GM23248 (cell line): ENCODE data around the gene PCBP3. TPM values are rescaled to one million over a fixed set of nuclear protein-coding genes. Genes with fewer than 3 reads are reported as not detected.

Experiments
- DNase-seq: peaks from one replicate; pipeline ENCODE4 v3.0.0-alpha.2; 2015
- H2AFZ ChIP-seq: fragments of 200-600 bp; sonication (generic); 2 replicates; pipeline ENCODE4 v1.6.1; 2016; ENCODE audit warnings: antibody characterized with exemption
- H3F3A ChIP-seq: fragments of 200-600 bp; sonication (generic); 2 replicates; pipeline ENCODE4 v1.6.1; 2016; ENCODE audit warnings: mild to moderate bottlenecking, antibody characterized with exemption, mixed run types; ENCODE audit not compliant: insufficient read depth
- H3K27ac ChIP-seq: fragments of 200-600 bp; sonication (generic); 2 replicates; pipeline ENCODE4 v1.5.1; 2016; ENCODE audit warnings: mild to moderate bottlenecking
- H3K27me3 ChIP-seq: fragments of 200-600 bp; sonication (generic); replicated peaks from 2 replicates; pipeline ENCODE4 v1.6.1; 2016; ENCODE audit warnings: mild to moderate bottlenecking; ENCODE audit not compliant: insufficient read depth
- H3K36me3 ChIP-seq: fragments of 200-600 bp; sonication (generic); 2 replicates; pipeline ENCODE4 v1.6.1; 2016; ENCODE audit warnings: low read depth, mild to moderate bottlenecking
- H3K4me1 ChIP-seq: fragments of 200-600 bp; sonication (generic); 2 replicates; pipeline ENCODE4 v1.6.1; 2016; ENCODE audit warnings: mild to moderate bottlenecking; ENCODE audit not compliant: insufficient read depth
- H3K4me2 ChIP-seq: fragments of 200-600 bp; sonication (generic); one replicate; pipeline ENCODE4 v1.6.1; 2016; ENCODE audit warnings: mild to moderate bottlenecking; ENCODE audit not compliant: unreplicated experiment
- H3K4me3 ChIP-seq: fragments of 200-600 bp; sonication (generic); 2 replicates; pipeline ENCODE4 v1.5.1; 2016; ENCODE audit warnings: mild to moderate bottlenecking
- H3K79me2 ChIP-seq: fragments of 200-600 bp; sonication (generic); 2 replicates; pipeline ENCODE4 v1.6.1; 2016; ENCODE audit warnings: mild to moderate bottlenecking; ENCODE audit not compliant: insufficient read depth
- H3K9ac ChIP-seq: fragments of 200-600 bp; sonication (generic); 2 replicates; pipeline ENCODE4 v1.6.1; 2016; ENCODE audit warnings: mild to moderate bottlenecking
- H3K9me2 ChIP-seq: fragments of 200-600 bp; sonication (generic); 2 replicates; pipeline ENCODE4 v1.6.1; 2016; ENCODE audit warnings: mixed run types, mild to moderate bottlenecking, moderate library complexity; ENCODE audit not compliant: insufficient read depth
- H3K9me3 ChIP-seq: fragments of 200-600 bp; sonication (generic); one replicate; pipeline ENCODE4 v1.6.1; 2017; ENCODE audit warnings: low read depth
- H4K20me1 ChIP-seq: fragments of 200-600 bp; sonication (generic); 2 replicates; pipeline ENCODE4 v1.6.0; 2016; ENCODE audit not compliant: insufficient read depth
- EZH2 ChIP-seq: fragments of 200-600 bp; sonication (generic); IDR thresholded peaks from 2 replicates; pipeline ENCODE4 v1.6.1; 2018; ENCODE audit warnings: antibody characterized with exemption, mild to moderate bottlenecking; ENCODE audit not compliant: insufficient read depth, poor library complexity, severe bottlenecking
- EZH2phosphoT487 ChIP-seq: fragments of 200-600 bp; sonication (generic); IDR thresholded peaks from 2 replicates; pipeline ENCODE4 v1.6.1; 2018; ENCODE audit warnings: antibody characterized with exemption, moderate library complexity, mild to moderate bottlenecking, low read depth; ENCODE audit not compliant: insufficient read depth
- WGBS, 2 experiments: methylation state at CpG; one replicate each; pipeline ENCODE4 v1.1.6; 2015 to 2017; ENCODE audit warnings: low lambda C conversion rate in 2 of 2, low coverage in 1 of 2; ENCODE audit errors: missing lambda C conversion rate in 2 of 2; 5-methylcytosine and 5-hydroxymethylcytosine counted together
- in situ Hi-C: fragments of 300-500 bp; cut with MboI; formaldehyde crosslinking; loops from 2 replicates; pipeline ENCODE4 v1.15.0; 2020
- polyA plus RNA-seq: library from polyadenylated mRNA; unstranded; fragments of >200 nt; fragmentation: Nextera tagmentation; extraction: Ambion mirVana; gene quantifications from 2 replicates; pipeline ENCODE4 v1.2.1, GENCODE V29; 2016
- total RNA-seq: library from RNA; depleted of rRNA; stranded (reverse); fragments of >200 nt; shearing (Covaris generic); gene quantifications from 2 replicates; pipeline ENCODE4 v1.2.3, GENCODE V29; 2014

PCBP3 gene
- total and polyA plus RNA-seq, 2 experiments from 2014 or later: 0.32 to 1.3 TPM

DNA sequence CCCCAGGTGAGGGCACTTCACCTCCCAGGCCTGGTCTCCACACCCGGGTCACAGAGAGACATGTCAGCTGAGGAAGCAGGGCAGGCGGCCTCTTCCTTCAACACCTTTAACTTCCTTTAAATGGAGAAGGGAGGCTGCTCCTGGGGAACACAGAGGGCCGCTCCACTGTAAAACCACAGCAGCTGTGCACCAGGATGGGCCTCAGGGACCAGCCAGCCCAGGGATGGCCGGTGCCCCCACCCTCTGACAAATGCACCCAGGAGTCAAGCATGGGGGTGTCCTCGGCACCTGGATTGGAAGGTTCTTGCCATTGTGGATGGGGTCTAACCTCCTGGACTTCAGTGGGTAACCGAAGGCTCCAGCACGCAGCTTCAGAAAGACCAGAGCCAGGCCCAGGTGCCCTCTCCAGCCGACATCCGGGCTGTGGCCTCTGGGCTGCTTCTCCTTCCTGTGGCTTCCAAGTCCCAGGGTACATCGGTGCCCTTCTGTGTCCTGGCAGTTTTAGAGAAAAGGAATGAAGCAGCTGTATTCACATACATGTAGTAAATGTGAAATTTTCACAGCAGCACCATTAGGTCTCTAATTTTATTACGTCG, 216.3 kb downstream of the PCBP3 start:
- WGBS, 2 experiments: 91 to 92% methylated on average over 12 of the region's 12 CpGs
- in situ Hi-C loops: no loop called here

DNA sequence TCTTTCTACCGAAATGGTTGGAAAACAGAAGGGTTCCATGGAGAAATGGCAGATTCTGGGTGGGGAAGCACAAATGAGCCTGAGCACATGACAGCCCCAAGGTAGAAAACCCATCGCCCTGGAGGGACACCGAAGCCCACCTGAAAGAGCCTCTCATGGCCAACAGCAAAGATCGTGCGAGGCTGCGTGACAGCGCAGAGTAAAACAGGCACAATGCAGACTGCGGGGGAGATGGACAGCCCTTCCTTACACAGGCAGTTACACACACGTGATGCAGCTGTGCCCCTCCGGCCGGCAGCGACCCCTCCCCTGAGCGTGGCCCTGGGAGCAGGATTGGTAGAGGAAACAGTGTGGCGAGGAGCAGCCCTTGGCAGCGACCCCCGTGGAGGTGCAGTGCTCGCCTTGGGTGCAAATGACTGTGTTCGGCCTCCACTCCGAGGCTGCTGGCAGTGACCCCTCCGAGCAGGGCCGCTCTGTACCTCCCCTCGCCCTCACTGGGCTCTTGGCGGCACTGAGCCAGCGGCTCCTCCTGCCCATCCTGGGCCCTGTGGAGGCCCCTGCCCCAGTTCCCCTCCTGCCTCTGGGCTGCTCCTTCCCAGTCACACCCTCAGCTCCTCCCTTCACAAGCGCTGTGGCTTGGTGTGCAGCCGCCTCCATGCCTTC, 217.1 kb downstream of the PCBP3 start:
- no peak for TF ChIP-seq EZH2phosphoT487
- TF ChIP-seq EZH2: no peak
- 93 to 94% methylated on average over 22 to 26 of the region's 26 CpGs for WGBS, 2 experiments
- Histone ChIP-seq H3K4me2 (no peak overlapping the region), H3K4me1 (peaks cover 16% of the 10 kb centered on the region), H3K36me3 (no peaks in the 10 kb centered on the region), H3F3A (peaks cover 7% of the 10 kb centered on the region), H3K27ac (no peak overlapping the region), H3K4me3 (no peak overlapping the region), H3K9ac (no peak overlapping the region), H3K79me2 (no peaks in the 10 kb centered on the region), H3K27me3 (no peaks in the 10 kb centered on the region), H3K9me3 (no peaks in the 10 kb centered on the region), H2AFZ (no peak overlapping the region), H3K9me2 (no peaks in the 10 kb centered on the region), H4K20me1 (no peaks in the 10 kb centered on the region)
- in situ Hi-C loops: no loop called here
- no peak for DNase-seq

More for the DNA sequence above, 216.3 kb downstream of the PCBP3 start:
- Histone ChIP-seq H3K79me2 (no peaks in the 10 kb centered on the region), H3K9me2 (no peaks in the 10 kb centered on the region), H3K4me3 (no peak overlapping the region), H4K20me1 (no peaks in the 10 kb centered on the region), H3K27ac (no peak overlapping the region), H3K4me2 (no peak overlapping the region), H2AFZ (no peak overlapping the region), H3K9ac (no peak overlapping the region), H3K9me3 (no peaks in the 10 kb centered on the region), H3K4me1 (peaks cover 9% of the 10 kb centered on the region), H3F3A (peaks cover 5% of the 10 kb centered on the region), H3K27me3 (no peaks in the 10 kb centered on the region), H3K36me3 (no peaks in the 10 kb centered on the region)
- no peak for TF ChIP-seq EZH2phosphoT487
- no peak for TF ChIP-seq EZH2
- DNase-seq: no peak

DNA sequence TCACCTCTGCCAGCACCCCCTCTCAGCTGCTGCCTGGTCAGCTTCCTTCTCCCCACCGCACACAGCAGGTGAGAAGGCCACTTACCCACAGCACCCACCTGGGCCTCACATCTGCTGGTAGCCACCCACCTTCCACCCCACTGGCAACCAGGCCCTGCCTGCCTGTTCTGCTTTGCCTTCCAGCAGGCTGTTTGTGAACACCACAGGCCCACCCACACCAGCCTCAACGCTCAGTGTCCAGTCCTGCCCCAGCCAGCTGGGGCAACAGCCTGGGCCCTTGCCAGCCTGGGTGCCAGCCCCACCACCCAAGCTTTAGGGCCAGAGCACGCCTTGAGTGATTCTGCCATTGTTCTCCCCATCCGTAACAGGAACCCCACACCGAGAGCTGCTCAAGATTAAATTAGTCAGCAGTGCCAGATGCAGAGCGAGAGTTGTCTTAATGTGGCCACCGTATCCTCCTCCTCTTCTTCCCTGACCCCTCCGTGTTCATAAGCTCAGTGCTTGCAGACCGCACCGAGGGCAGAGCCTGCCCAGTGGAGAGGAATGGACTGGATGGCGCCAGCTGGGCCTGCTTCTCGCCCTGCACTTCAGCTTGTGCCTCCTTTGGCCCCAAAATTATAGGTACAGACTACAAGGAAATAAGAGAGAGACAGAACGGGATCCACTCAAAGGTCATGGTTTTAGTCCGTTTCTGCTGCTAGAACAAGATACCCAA, 217.8 kb downstream of the PCBP3 start:
- Histone ChIP-seq H3K36me3 (no peaks in the 10 kb centered on the region), H3K27me3 (no peaks in the 10 kb centered on the region), H3K79me2 (no peaks in the 10 kb centered on the region), H3K27ac (no peak overlapping the region), H3K9ac (no peak overlapping the region), H3K4me2 (no peak overlapping the region), H3K9me3 (no peaks in the 10 kb centered on the region), H3F3A (peaks cover 7% of the 10 kb centered on the region), H3K9me2 (no peaks in the 10 kb centered on the region), H3K4me1 (peaks cover 16% of the 10 kb centered on the region), H3K4me3 (no peak overlapping the region), H2AFZ (no peak overlapping the region), H4K20me1 (no peaks in the 10 kb centered on the region)
- TF ChIP-seq EZH2: no peak
- TF ChIP-seq EZH2phosphoT487: no peak
- DNase-seq: no peak
- 91 to 94% methylated on average over 13 to 14 of the region's 14 CpGs for WGBS, 2 experiments
- in situ Hi-C loops: no loop called here

DNA sequence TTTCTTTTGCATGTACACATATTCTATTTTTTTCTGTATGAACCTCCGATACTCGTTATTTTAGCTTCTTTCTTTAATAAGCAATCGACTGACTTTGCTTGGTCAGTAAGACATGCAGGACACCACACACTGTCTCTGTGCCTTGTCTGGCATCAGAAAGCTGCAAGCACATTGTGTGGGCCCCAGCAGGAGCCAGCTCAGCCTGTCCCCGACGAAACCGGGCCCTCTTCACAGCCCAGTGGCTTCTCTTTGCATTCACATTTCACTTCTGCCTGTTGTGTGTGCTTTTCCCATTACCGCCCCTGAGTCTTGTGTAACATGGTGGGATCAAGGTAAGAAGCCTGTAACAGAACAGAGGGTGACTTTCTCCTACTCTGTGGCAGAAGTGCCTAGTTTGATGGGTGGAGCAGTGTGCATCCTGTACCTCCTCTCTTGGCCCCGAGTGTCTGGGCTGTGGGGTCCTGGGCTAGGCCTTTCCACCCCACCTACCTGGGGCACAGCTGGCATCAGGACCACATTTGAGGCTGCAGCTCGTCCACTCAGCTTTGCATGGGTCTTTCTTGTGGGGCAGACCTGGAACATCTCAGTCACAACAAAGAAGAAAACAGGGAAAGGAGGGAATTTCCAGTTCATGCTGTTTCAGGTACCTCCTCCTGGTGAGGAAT, 219.2 kb downstream of the PCBP3 start:
- Histone ChIP-seq H3K9me3 (no peaks in the 10 kb centered on the region), H3K36me3 (no peaks in the 10 kb centered on the region), H3K4me1 (peaks cover 16% of the 10 kb centered on the region), H4K20me1 (no peaks in the 10 kb centered on the region), H3K79me2 (no peaks in the 10 kb centered on the region), H3K4me3 (no peak overlapping the region), H2AFZ (no peak overlapping the region), H3K9ac (no peak overlapping the region), H3K27me3 (no peaks in the 10 kb centered on the region), H3K27ac (no peak overlapping the region), H3K4me2 (no peak overlapping the region), H3K9me2 (no peaks in the 10 kb centered on the region), H3F3A (peaks cover 7% of the 10 kb centered on the region)
- in situ Hi-C loops: no loop called here
- no peak for TF ChIP-seq EZH2phosphoT487
- no peak for TF ChIP-seq EZH2
- no peak for DNase-seq
- WGBS, 2 experiments: 89 to 92% methylated on average over 9 of the region's 9 CpGs
